Activated CD4-positive, alpha-beta T cell treated with anti-CD3 and anti-CD28 coated beads, Interleukin-2, amount 50 U/mL, for 24 hours (primary cell): ENCODE results near the gene JPH4.
A peak's percentile ranks its signal among the peaks of the same experiment; 100 is the strongest.
"Not testable (repeated sequence)": the region's sequence is repeated elsewhere in the genome, so short reads cannot be mapped to it uniquely, and the experiment has no call there.

Experiments
- DNase-seq, 2 donors: peaks; one replicate each; pipeline ENCODE4 v3.0.0-alpha.2; 2020; ENCODE audit warnings: low read depth in 1 of 2, low spot score in 1 of 2

Gene JPH4

DNA sequence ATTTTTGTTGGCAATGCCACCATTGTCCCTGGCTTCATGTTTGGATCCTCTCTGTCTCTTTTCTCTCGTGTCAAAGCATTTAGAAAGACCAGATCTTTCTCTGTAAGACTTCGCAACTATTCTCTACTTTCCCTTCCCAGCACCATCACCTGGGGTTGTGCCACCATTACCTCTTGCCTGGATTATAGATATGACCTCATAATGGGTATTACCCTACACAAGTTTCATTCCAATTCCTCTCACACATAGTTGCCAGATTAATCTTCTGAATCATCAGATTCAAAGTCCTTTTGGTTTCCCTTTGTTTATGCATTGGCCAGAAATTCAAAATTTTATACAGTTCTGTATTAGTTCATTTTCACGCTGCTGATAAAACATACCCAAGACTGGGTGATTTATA, 30.4 kb upstream of the JPH4 start:
- DNase-seq, result no peak

DNA sequence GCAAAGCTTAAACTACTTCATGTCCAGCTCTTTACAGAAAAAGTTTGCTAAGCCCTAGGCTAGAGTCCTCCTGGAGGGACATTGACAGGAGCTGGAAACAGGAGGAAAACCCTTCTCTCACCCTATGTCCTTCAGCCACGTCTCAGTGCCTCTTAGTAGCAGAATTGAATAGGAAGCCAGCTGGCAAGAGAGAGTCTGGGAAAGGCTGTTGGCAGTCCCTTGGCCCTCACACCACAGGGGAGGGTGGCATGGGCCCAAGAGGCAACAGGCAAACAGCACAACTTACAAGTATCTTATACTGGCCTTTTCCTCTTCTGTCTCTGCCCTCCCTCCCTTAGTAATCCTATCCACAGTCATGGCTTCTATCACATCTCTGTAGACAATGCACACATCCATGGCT, 29.9 kb upstream of the JPH4 start:
- no peak for DNase-seq

DNA sequence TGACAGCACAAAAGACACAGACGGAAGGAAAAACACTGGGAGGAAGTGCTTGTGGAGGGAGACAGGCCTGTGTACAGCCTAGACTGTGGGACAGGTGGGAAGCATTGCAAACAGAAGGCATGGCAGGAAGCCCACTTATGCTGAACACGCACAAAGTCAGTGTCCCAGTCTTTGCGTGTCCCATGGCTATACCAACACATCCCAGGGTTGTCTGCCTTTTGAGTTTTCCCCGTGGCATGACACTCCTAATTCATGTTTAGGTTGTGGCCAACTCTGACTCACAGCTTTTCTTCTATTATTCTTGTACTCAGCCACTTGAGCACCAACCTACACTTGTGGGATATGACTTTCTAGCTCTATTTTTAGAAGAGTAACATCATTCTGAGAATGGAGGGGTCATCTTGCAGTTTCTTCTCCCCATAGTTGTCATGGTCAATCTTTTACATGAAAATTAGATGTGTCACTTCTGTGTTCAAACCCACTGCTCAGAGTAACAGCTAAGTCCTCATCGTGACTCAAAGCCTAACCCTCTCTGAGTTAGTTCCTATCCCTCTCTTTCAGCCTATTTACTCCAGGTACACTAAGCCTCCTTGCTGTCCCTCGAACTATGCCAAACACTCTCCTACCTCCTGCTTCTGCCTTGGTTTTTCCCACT, 27.5 kb upstream of the JPH4 start:
- DNase-seq, result no peak

GRCh38 chr14:23604675-23605170, 26.1 kb upstream of the JPH4 start:
- DNase-seq, result no peak

GRCh38 chr14:23604148-23604547, 25.6 kb upstream of the JPH4 start:
- DNase-seq, result no peak

GRCh38 chr14:23603103-23603502, 24.5 kb upstream of the JPH4 start:
- no peak for DNase-seq

GRCh38 chr14:23602181-23603095, 23.8 kb upstream of the JPH4 start:
- no peak for DNase-seq

GRCh38 chr14:23601845-23602180, 23.2 kb upstream of the JPH4 start:
- no peak for DNase-seq

GRCh38 chr14:23601424-23601823, 22.8 kb upstream of the JPH4 start:
- no peak for DNase-seq

DNA sequence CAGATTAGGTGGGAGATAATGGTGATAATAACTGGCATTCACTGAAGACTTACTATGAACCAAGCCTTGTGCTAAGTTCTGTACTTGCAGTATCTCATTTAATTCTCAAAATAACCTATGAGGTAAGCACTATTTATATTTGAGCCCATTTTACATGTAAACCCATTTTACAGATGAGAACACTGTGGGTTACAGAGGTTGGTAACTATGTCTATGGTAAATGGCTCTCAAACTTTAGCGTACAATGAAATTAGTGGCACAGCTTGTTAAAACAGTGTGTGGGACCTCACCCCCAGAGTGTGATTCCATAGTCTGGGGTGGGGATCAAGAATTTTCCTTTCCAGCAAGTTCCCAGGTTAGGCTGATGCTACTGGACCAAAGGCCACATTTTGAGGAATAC, 22.2 kb upstream of the JPH4 start:
- DNase-seq, result no peak

DNA sequence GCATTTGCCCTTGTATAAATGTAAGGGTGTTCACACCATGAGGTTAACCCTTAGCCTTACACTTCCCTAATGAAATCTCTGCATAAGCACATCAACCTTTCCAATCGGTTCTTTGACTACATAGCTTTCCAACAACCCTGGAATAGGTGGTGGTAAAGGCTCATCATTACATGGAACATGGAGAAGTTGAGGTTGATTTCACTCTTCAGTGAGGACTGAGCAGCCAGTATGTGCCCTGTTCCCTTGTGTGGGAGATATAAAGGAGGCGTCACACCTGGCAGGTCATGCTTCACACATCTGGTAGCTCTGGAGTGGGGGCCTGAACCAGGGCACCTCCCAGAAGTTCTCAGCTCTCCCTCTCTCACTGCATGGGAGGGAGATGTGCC, 21.7 kb upstream of the JPH4 start:
- DNase-seq, result no peak

GRCh38 chr14:23594191-23594590, 15.6 kb upstream of the JPH4 start:
- not testable (repeated sequence) for DNase-seq

- no peak for DNase-seq
Measured at GRCh38 chr14:23590198-23590597, 11.6 kb upstream of the JPH4 start.

DNA sequence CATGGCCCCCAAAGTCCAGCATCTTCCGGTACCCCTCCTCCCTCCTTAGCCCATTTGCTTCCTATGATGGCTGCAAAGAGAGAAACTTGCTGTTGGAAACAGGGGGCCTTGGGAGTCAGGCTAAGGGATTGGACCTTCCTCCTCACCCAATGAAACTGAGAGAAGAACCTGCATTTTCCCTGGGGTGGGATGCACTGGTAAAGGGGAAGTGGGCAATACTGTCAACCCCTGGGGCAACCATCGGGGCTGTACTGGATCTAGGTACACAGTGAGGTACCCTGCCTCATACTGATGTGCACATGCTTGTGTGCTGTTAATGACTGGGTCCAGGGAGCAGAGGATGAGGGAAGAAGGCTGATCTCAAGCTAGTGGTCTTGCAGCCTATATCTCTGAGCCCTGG, 11.0 kb upstream of the JPH4 start:
- no peak for DNase-seq

DNA sequence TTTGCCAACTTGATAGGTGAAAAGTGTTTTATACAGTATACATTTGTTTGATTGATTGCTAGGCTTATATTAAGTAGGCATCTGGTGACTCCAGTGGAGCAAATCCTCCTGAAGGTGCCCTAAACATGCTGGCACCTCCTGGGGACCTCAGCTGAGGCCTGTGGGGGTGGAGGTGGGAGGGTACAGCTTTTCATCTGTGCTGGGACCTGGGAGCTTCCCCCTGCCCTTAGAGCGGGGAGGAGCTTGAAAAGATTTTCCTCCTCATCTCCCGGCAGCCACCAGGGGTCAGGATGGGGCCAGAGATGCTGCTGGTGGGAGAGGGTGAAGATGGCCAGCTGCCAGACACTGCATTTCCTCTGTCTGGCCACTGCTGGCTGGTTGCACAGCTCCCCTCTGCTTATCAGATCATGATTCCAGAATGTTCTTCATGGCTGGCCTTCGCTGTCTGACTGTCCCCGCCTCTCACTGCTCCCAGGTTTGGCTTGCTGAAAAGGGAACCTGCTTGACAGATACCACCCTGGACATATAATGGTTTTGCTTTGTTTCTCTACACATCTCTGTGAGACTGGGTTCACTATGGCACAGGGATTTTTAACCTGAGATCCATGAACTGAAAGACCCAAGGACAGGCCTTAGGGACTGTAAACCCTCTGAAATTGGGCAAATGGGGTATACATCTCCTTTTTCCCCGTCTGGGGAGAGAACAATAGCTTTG, 10.5 kb upstream of the JPH4 start:
- peak; percentile 50 to 72 for DNase-seq

DNA sequence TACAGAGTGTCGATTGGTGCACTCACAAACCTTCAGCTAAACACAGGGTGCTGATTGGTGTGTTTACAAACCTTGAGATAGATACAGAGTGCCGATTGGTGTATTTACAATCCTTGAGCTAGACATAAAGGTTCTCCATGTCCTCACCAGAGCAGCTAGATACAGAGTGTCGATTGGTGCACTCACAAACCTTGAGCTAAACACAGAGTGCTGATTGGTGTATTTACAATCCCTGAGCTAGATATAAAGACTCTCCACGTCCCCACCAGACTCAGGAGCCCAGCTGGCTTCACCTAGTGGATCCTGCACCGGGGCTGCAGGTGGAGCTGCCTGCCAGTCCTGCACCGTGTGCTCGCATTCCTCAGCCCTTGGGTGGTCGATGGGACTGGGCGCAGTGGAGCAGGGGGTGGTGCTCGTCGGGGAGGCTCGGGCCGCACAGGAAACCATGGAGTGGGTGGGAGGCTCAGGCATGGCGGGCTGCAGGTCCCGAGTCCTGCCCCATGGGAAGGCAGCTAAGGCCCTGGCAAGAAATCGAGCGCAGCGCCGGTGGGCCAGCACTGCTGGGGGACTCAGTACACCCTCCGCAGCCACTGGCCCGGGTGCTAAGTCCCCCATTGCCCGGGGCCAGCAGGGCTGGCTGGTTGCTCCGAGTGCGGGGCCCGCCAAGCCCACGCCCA, 6.1 kb upstream of the JPH4 start:
- DNase-seq, result not testable (repeated sequence)

DNA sequence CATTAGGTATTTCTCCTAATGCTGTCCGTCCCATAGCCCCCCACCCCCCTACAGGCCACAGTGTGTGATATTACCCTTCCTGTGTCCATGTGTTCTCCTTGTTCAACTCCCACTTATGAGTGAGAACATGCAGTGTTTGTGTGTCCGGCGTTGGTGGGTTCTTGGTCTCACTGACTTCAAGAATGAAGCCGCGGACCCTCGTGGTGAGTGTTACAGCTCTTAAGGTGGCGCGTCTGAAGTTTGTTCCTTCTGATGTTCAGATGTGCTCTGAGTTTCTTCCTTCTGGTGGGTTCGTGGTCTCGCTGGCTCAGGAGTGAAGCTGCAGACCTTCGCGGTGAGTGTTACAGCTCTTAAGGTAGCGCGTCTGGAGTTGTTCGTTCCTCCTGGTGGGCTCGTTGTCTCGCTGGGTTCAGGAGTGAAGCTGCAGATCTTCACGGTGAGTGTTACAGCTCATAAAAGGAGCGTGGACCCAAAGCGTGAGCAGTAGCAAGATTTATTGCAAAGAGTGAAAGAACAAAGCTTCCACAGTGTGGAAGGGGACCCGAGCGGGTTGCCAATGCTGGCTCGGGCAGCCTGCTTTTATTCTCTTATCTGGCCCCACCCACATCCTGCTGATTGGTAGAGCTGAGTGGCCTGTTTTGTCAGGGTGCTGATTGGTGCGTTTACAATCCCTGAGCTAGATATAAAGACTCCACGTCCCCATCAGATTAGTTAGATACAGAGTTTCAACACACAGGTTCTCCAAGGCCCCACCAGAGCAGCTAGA, 5.4 kb upstream of the JPH4 start:
- DNase-seq, result not testable (repeated sequence)

DNA sequence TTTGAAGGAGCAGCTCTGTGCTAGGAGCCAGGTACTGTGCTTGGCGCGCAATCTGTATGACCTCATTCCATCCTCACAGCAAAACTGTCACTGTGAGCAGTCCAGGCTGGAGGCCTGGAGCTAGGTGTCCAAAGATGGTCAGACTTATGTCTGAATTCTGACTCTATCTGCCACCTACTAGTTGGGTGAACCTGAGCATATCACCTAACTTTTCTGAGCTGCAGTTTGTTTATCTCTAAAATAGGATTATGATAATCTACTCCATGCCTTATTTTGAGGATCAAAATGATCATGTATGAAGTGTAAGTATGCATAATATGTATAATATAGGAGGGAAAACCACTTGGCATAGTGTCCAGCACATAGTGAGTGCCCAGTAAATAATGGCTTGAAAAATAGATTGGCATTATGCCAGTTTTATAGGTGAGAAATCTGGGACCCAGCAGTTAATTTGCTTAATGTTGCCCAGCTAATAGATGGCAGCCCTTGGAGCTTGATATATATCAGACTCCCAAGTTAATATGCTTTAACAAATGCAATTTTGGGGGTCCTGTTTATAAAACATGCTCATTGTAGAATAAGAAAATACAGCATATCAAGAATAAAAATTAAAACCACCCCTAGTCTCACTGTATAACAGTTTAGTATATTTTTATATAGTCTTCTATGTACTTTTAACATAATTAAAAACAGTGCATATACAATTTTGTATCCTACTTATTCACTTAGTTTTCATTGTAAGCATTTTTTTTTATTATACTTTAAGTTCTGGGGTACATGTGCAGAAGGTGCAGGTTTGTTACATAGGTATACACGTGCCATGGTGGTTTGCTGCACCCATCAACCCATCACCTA, 4.5 kb upstream of the JPH4 start:
- no peak for DNase-seq

DNA sequence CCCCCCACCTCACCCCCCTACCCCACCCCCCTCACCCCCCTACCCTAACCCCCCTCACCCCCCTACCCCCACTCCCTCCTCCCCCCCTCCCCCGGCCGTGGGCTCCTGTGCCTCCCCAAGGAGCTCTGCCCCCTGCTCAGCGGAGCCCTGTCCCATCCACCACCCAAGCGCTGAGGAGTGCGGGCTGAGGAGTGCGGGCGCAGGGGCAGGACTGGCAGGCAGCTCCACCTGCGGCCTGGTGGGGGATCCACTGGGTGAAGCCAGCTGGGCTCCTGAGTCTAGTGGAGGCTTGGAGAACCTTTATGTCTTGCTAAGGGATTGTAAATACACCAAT, 2.3 kb upstream of the JPH4 start:
- DNase-seq, result no peak
